ENCODE data around the gene TKTL1. TPM values are rescaled to one million over a fixed set of nuclear protein-coding genes. Genes with fewer than 3 reads are reported as not detected.
A peak's percentile ranks its signal among the peaks of the same experiment; 100 is the strongest.

TKTL1 gene
- total RNA-seq, 1 donor from 2014 or later = not detected

- ATAC-seq (no peak), DNase-seq (no peak)
- peaks cover 6% of the 10 kb centered on the region for H3K4me1 ChIP-seq
- no peaks in the 10 kb centered on the region for H3K9me3 ChIP-seq
- no peak overlapping the region for H3K4me3 ChIP-seq
- H3K36me3 ChIP-seq = peaks cover 98% of the 10 kb centered on the region
- H3K27me3 ChIP-seq (ENCODE audit: low read depth) = no peaks in the 10 kb centered on the region
- TF ChIP-seq CTCF (IDR thresholded peaks at IDR 0.05) = no peak
- H3K27ac ChIP-seq = peak overlapping the region; percentile 24
- intact Hi-C loops (cut with DNase I) = no loop called here
Observed at GRCh38 chrX:154359362-154360154, 64.0 kb downstream of the TKTL1 start.

GRCh38 chrX:154360155-154360713 lies 64.6 kb downstream of the TKTL1 start:
- ATAC-seq = no peak
- H3K4me3 ChIP-seq = no peak overlapping the region
- H3K36me3 ChIP-seq = peaks cover 98% of the 10 kb centered on the region
- intact Hi-C loops (cut with DNase I) = no loop called here
- no peak for DNase-seq
- H3K4me1 ChIP-seq = peaks cover 6% of the 10 kb centered on the region
- TF ChIP-seq CTCF (IDR thresholded peaks at IDR 0.05) = no peak
- H3K27me3 ChIP-seq (ENCODE audit: low read depth) = no peaks in the 10 kb centered on the region
- H3K9me3 ChIP-seq = no peaks in the 10 kb centered on the region
- no peak overlapping the region for H3K27ac ChIP-seq

- no peak overlapping the region for H3K4me3 ChIP-seq
- TF ChIP-seq CTCF (IDR thresholded peaks at IDR 0.05) = no peak
- peaks cover 14% of the 10 kb centered on the region for H3K4me1 ChIP-seq
- intact Hi-C loops (cut with DNase I) = no loop called here
- H3K9me3 ChIP-seq = no peaks in the 10 kb centered on the region
- peaks cover 98% of the 10 kb centered on the region for H3K36me3 ChIP-seq
- DNase-seq (no peak), ATAC-seq (no peak)
- H3K27me3 ChIP-seq (ENCODE audit: low read depth) = no peaks in the 10 kb centered on the region
- no peak overlapping the region for H3K27ac ChIP-seq
Observed at GRCh38 chrX:154362085-154362742, 66.6 kb downstream of the TKTL1 start.

- no peak for ATAC-seq
- no peak for DNase-seq
- H3K27me3 ChIP-seq (ENCODE audit: low read depth) = no peaks in the 10 kb centered on the region
- H3K36me3 ChIP-seq = peaks cover 92% of the 10 kb centered on the region
- no peaks in the 10 kb centered on the region for H3K9me3 ChIP-seq
- TF ChIP-seq CTCF (IDR thresholded peaks at IDR 0.05) = no peak
- intact Hi-C loops (cut with DNase I) = no loop called here
- no peak overlapping the region for H3K27ac ChIP-seq
- peaks cover 29% of the 10 kb centered on the region for H3K4me1 ChIP-seq
- no peak overlapping the region for H3K4me3 ChIP-seq
Observed at GRCh38 chrX:154363706-154364439, 68.3 kb downstream of the TKTL1 start.

- no peaks in the 10 kb centered on the region for H3K27me3 ChIP-seq (ENCODE audit: low read depth)
- ATAC-seq (no peak), DNase-seq (no peak)
- no peak overlapping the region for H3K4me3 ChIP-seq
- H3K27ac ChIP-seq = no peak overlapping the region
- H3K36me3 ChIP-seq = peaks cover 80% of the 10 kb centered on the region
- H3K4me1 ChIP-seq = peaks cover 29% of the 10 kb centered on the region
- intact Hi-C loops (cut with DNase I) = no loop called here
- TF ChIP-seq CTCF (IDR thresholded peaks at IDR 0.05) = no peak
- no peaks in the 10 kb centered on the region for H3K9me3 ChIP-seq
Observed at GRCh38 chrX:154365052-154365600, 69.5 kb downstream of the TKTL1 start.
